ENCODE results near the gene ITIH1. TPM values are rescaled to one million over a fixed set of nuclear protein-coding genes. Genes with fewer than 3 reads are reported as not detected.

Gene ITIH1
- total and polyA plus RNA-seq, 2 donors (not counting 3 experiments of a cell fraction or from before 2014, with no cell fraction given), result not detected

DNA sequence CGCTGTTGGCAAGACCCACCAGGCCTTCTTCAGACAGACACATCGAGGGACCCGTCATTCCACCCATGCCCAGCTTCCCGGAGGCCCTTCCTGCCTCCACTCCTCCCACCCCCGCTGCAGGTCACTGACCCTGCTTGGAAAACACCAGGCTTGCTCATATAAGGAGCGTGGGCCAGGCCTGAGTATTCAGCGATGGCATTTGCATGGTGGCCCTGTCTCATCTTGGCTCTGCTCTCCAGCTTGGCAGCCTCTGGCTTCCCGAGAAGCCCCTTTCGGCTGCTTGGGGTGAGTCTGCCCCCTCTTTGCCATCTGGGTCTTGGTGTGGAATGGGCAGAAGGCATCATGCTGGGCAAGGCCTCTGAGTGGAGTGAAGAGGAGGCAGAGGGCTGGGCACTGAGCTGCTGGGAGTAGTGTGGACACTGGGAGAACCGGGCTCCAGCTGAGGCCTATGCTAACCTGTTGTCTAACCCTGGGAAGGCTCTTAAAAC is 17.3 kb downstream of the ITIH1 start, which contains the start of gene ITIH3:
Gene ITIH3, plus strand, starts transcription at position 185 of the 488 bp plus-strand sequence. Its CDS starts 8 bp downstream, at position 193.
- Histone ChIP-seq H3K9ac (replicated peaks; ENCODE audit: extremely low read depth, insufficient read depth, low read length) (no peak within 1 kb of the TSS), H3K9me3 (replicated peaks; ENCODE audit: control insufficient read depth, insufficient read depth, low read length) (no peaks in the 10 kb centered on the region), H4K20me1 (replicated peaks; ENCODE audit: control insufficient read depth, extremely low read depth, insufficient read depth, low read length) (no peaks in the 10 kb centered on the region), H3K4me2 (ENCODE audit: insufficient read depth, low read length) (no peak within 1 kb of the TSS), H3K27me3 (ENCODE audit: control insufficient read depth in 2 of 2, insufficient read depth in 2 of 2, low read length in 2 of 2) (no peaks in the 10 kb centered on the region), H2AFZ (ENCODE audit: low read depth, low read length) (no peak within 1 kb of the TSS), H3K36me3 (ENCODE audit: control insufficient read depth in 2 of 2, extremely low read depth in 1 of 2, insufficient read depth in 2 of 2, low read length in 2 of 2) (no peaks in the 10 kb centered on the region), H3K79me2 (ENCODE audit: control insufficient read depth, insufficient read depth, low read length) (no peaks in the 10 kb centered on the region), H3K9me1 (replicated peaks; ENCODE audit: control insufficient read depth, extremely low read depth, insufficient read depth, low read length) (no peaks in the 10 kb centered on the region), H3K27ac (ENCODE audit: insufficient read depth, low read depth, low read length) (no peak within 1 kb of the TSS), H3K4me1 (ENCODE audit: control insufficient read depth, extremely low read depth, insufficient read depth, low read length) (no peaks in the 10 kb centered on the region), H3K4me3 (replicated peaks in 1 of 3; ENCODE audit: insufficient read depth in 1 of 3, low read depth in 1 of 3, low read length in 3 of 3) (no peak within 1 kb of the TSS)
- TF ChIP-seq JUN (IDR thresholded peaks at IDR 0.05; ENCODE audit: borderline replicate concordance, insufficient read depth, insufficient read length, low read depth) (no peak), POLR2AphosphoS5 (IDR thresholded peaks at IDR 0.05; ENCODE audit: insufficient read depth, low read depth, low read length) (no peak), CTCF (IDR thresholded peaks at IDR 0.05; ENCODE audit: extremely low read depth in 1 of 2, insufficient read depth in 1 of 2, low read depth in 1 of 2, low read length in 2 of 2) (no peak)
- BruUV-seq (replicated peaks), result no TSS peak
- FAIRE-seq, result no peak
- dilution Hi-C loops (cut with MboI; ENCODE audit: extremely low pct_ligation_motif_present, low sequenced_read_pairs) (no loop called here), intact Hi-C loops (cut with micrococcal nuclease) (no loop called here)
- DNase-seq (ENCODE audit: low read depth, low spot score), result no peak
- ChIA-PET POLR2A (no interaction called here), CTCF (no interaction called here)

DNA sequence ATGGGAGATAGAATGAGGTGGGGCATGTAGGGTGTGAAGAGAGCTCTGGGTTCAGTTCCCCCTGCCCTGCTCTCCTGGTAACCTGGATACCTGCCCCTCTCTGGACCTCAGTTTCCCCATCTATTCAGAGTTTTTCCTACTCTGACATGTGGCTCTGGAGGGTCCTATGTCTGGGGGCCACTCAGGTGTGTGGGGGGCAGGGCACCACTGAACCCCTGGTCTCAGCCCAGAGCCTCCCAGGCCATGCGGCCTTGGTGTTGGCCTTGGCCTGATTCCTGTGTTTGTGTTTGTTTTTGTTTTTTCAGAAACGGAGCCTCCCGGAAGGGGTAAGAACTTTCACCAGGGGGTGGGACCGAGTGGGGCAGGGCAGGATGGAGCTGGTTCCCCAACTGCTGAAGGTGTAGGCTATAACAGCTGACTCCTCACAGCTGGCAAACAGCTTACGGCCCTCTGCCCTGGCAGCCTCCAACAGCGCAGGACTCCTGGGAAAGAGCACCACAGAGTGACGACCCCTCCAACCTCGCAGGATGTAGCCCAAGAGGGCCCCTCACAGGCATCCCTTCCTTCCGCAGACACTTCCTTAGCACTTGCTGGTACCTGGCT is 18.0 kb downstream of the ITIH1 start:
- no peak for FAIRE-seq
- CTCF ChIA-PET, result no interaction called here
- no TSS peak for BruUV-seq (replicated peaks)

More for the DNA sequence above, 18.0 kb downstream of the ITIH1 start:
- H3K9ac ChIP-seq (replicated peaks; ENCODE audit: extremely low read depth, insufficient read depth, low read length), result no peak overlapping the region
- H3K27me3 ChIP-seq (ENCODE audit: control insufficient read depth in 2 of 2, insufficient read depth in 2 of 2, low read length in 2 of 2), result no peaks in the 10 kb centered on the region
- H3K9me1 ChIP-seq (replicated peaks; ENCODE audit: control insufficient read depth, extremely low read depth, insufficient read depth, low read length), result no peaks in the 10 kb centered on the region
- H4K20me1 ChIP-seq (replicated peaks; ENCODE audit: control insufficient read depth, extremely low read depth, insufficient read depth, low read length), result no peaks in the 10 kb centered on the region
- no peaks in the 10 kb centered on the region for H3K9me3 ChIP-seq (replicated peaks; ENCODE audit: control insufficient read depth, insufficient read depth, low read length)
- dilution Hi-C loops (cut with MboI; ENCODE audit: extremely low pct_ligation_motif_present, low sequenced_read_pairs) (no loop called here), intact Hi-C loops (cut with micrococcal nuclease) (no loop called here)
- POLR2A ChIA-PET, result no interaction called here
- no peak overlapping the region for H3K27ac ChIP-seq (ENCODE audit: insufficient read depth, low read depth, low read length)
- H3K4me2 ChIP-seq (ENCODE audit: insufficient read depth, low read length), result no peak overlapping the region
- H3K4me1 ChIP-seq (ENCODE audit: control insufficient read depth, extremely low read depth, insufficient read depth, low read length), result no peaks in the 10 kb centered on the region
- H3K79me2 ChIP-seq (ENCODE audit: control insufficient read depth, insufficient read depth, low read length), result no peaks in the 10 kb centered on the region
- no peak for DNase-seq (ENCODE audit: low read depth, low spot score)
- H2AFZ ChIP-seq (ENCODE audit: low read depth, low read length), result no peak overlapping the region
- H3K4me3 ChIP-seq (replicated peaks in 1 of 3; ENCODE audit: insufficient read depth in 1 of 3, low read depth in 1 of 3, low read length in 3 of 3), result no peak overlapping the region
- TF ChIP-seq POLR2A (IDR thresholded peaks at IDR 0.05; ENCODE audit: low read depth, low read length) (no peak), JUN (IDR thresholded peaks at IDR 0.05; ENCODE audit: borderline replicate concordance, insufficient read depth, insufficient read length, low read depth) (no peak), MYC (IDR thresholded peaks at IDR 0.05; ENCODE audit: low read depth, low read length) (no peak), EZH2 (IDR thresholded peaks at IDR 0.05; ENCODE audit: borderline replicate concordance, low read depth, low read length, severe bottlenecking) (no peak), FOS (IDR thresholded peaks at IDR 0.05; ENCODE audit: borderline replicate concordance, insufficient read depth, low read length) (no peak)
- H3K36me3 ChIP-seq (ENCODE audit: control insufficient read depth in 2 of 2, extremely low read depth in 1 of 2, insufficient read depth in 2 of 2, low read length in 2 of 2), result no peaks in the 10 kb centered on the region

All from endothelial cell of umbilical vein (primary cell).